Measurements from ENCODE around the gene LEMD2. TPM values are rescaled to one million over a fixed set of nuclear protein-coding genes. Genes with fewer than 3 reads are reported as not detected.

LEMD2 gene
- total RNA-seq, 1 experiment from 2014 or later, result 65.9 TPM

DNA sequence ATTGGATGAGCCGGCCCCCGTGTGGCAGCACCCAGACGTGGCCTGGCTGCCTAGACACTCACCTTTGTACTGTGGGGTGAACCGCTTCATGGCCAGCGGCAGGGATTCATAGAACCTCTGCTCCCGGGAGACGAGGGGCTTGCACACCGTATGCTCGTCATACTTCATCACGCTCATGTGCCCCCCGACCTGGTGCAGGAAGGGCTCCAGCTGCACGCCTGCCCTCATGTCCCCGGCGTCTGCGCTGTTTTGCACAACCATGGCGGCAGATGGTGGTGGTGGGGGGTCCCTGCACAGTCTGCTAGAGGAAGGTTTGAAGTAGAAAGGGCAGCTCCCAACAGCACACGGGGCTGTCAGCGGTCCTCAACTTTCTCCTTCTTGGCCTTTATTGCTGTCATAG is 53.7 kb downstream of the LEMD2 start:
- Histone ChIP-seq H3K27me3 (ENCODE audit: insufficient read depth, low read depth) (no peaks in the 10 kb centered on the region), H3K79me2 (ENCODE audit: low read depth) (no peaks in the 10 kb centered on the region), H3K4me1 (replicated peaks; ENCODE audit: insufficient read depth) (peaks cover 50% of the 10 kb centered on the region), H4K20me1 (ENCODE audit: insufficient read depth) (no peaks in the 10 kb centered on the region), H3K27ac (no peak overlapping the region), H3K4me3 (no peak overlapping the region), H3K36me3 (ENCODE audit: low read depth) (no peaks in the 10 kb centered on the region), H3K4me2 (no peak overlapping the region), H2AFZ (no peak overlapping the region), H3K9me3 (ENCODE audit: insufficient read depth, low read depth) (no peaks in the 10 kb centered on the region), H3K9me2 (ENCODE audit: insufficient read depth) (no peaks in the 10 kb centered on the region), H3F3A (ENCODE audit: insufficient read depth, low read depth) (peaks cover 28% of the 10 kb centered on the region)
- ChIA-PET CTCF (no interaction called here), POLR2A (ENCODE audit: unreplicated experiment) (no interaction called here)
- no peak for TF ChIP-seq EZH2 (IDR thresholded peaks at IDR 0.05; ENCODE audit: low read depth)
- TF ChIP-seq, protein P1, sequence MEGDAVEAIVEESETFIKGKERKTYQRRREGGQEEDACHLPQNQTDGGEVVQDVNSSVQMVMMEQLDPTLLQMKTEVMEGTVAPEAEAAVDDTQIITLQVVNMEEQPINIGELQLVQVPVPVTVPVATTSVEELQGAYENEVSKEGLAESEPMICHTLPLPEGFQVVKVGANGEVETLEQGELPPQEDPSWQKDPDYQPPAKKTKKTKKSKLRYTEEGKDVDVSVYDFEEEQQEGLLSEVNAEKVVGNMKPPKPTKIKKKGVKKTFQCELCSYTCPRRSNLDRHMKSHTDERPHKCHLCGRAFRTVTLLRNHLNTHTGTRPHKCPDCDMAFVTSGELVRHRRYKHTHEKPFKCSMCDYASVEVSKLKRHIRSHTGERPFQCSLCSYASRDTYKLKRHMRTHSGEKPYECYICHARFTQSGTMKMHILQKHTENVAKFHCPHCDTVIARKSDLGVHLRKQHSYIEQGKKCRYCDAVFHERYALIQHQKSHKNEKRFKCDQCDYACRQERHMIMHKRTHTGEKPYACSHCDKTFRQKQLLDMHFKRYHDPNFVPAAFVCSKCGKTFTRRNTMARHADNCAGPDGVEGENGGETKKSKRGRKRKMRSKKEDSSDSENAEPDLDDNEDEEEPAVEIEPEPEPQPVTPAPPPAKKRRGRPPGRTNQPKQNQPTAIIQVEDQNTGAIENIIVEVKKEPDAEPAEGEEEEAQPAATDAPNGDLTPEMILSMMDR (conservative IDR thresholded peaks at IDR 0.05), result no peak
- BruUV-seq (replicated peaks), result no TSS peak
- intact Hi-C loops (cut with micrococcal nuclease; ENCODE audit: unreplicated experiment), result no loop called here
- DNase-seq, result no peak

DNA sequence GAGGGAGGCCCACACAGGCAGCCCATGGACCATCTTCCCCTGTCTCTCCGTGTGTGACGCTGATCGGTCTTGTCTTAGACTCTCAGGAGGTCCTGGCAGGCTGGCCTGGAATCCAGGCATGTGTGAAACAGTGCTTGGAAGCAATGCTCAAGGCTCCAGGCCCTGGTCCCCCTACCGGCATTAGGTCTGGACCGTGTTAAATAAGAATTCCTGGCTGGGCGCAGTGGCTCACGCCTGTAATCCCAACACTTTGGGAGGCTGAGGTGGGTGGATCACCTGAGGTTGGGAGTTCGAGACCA is 55.3 kb downstream of the LEMD2 start:
- TF ChIP-seq EZH2 (IDR thresholded peaks at IDR 0.05; ENCODE audit: low read depth), result no peak
- TF ChIP-seq, protein P1 (conservative IDR thresholded peaks at IDR 0.05), result no peak
- no TSS peak for BruUV-seq (replicated peaks)

DNA sequence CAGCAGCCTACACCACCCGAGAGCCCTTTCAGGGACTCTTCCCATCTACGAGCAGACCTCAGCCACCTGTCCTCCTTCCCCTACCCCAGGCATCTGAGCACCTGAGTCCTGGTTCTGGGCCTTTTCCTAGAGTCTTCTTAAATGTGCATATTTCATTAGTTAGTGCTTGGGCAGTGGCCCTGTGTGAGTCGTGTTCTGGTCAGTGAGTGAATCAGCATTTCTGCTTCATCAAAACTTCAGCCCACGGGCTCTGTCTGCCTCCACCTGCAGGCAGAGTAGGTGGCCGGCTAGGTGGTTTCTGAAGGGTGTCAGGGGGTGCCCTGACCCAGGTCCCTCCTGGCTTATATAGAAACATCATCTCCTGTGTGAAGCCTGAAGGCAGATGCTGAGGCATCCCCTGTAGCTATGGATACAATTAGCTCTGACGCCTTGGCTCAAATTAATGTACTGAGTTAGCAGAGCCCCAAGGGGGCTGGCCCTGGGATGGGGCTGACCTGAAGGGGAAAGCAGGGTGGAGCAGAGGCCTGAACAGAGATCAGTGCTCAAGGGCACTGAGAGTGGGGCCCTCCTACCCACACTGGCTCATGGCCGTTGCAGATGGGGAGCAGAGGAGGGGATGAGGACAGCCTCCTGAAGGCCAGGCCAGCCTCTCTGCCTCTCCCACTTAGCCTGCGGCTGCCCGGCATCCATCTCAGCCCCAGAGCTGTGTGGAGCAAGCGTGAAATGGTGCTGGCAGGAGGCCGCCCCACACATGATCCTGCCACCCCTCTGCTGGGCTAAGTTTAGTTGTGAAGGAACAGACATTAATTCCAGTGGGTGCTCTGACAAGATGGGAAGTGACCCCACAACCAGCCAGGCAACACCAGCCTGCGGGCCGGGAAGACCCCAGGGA is 55.9 kb downstream of the LEMD2 start:
- Histone ChIP-seq H4K20me1 (ENCODE audit: insufficient read depth) (no peaks in the 10 kb centered on the region), H3K79me2 (ENCODE audit: low read depth) (no peaks in the 10 kb centered on the region), H3K4me1 (replicated peaks; ENCODE audit: insufficient read depth) (peaks cover 40% of the 10 kb centered on the region), H3K27me3 (ENCODE audit: insufficient read depth, low read depth) (no peaks in the 10 kb centered on the region), H3K9me3 (ENCODE audit: insufficient read depth, low read depth) (no peaks in the 10 kb centered on the region), H3F3A (ENCODE audit: insufficient read depth, low read depth) (peaks cover 24% of the 10 kb centered on the region), H2AFZ (no peak overlapping the region), H3K36me3 (ENCODE audit: low read depth) (no peaks in the 10 kb centered on the region), H3K9me2 (ENCODE audit: insufficient read depth) (no peaks in the 10 kb centered on the region), H3K27ac (peak overlapping the region; percentile 82), H3K4me3 (no peak overlapping the region), H3K4me2 (peak overlapping the region; percentile 78)
- ChIA-PET POLR2A (ENCODE audit: unreplicated experiment) (no interaction called here), CTCF (interaction anchor here (0.6 to 1.5 kb wide), 3 partner anchors 18 to 431 kb away, joined by 3 to 10 read pairs (median 7); no protein-coding TSS in a partner anchor)
- DNase-seq, result peak in 1 of 2 experiments; percentile 41
- no peak for TF ChIP-seq EZH2 (IDR thresholded peaks at IDR 0.05; ENCODE audit: low read depth)
- TF ChIP-seq, protein P1 (conservative IDR thresholded peaks at IDR 0.05), result no peak
- intact Hi-C loops (cut with micrococcal nuclease; ENCODE audit: unreplicated experiment), result no loop called here
- BruUV-seq (replicated peaks), result no TSS peak

More for the DNA sequence above, 55.3 kb downstream of the LEMD2 start:
- Histone ChIP-seq H3K36me3 (ENCODE audit: low read depth) (no peaks in the 10 kb centered on the region), H3K79me2 (ENCODE audit: low read depth) (no peaks in the 10 kb centered on the region), H3K4me1 (replicated peaks; ENCODE audit: insufficient read depth) (peaks cover 40% of the 10 kb centered on the region), H3K4me2 (no peak overlapping the region), H4K20me1 (ENCODE audit: insufficient read depth) (no peaks in the 10 kb centered on the region), H3K27ac (no peak overlapping the region), H3K9me2 (ENCODE audit: insufficient read depth) (no peaks in the 10 kb centered on the region), H2AFZ (no peak overlapping the region), H3F3A (ENCODE audit: insufficient read depth, low read depth) (peaks cover 24% of the 10 kb centered on the region), H3K9me3 (ENCODE audit: insufficient read depth, low read depth) (no peaks in the 10 kb centered on the region), H3K4me3 (no peak overlapping the region), H3K27me3 (ENCODE audit: insufficient read depth, low read depth) (no peaks in the 10 kb centered on the region)
- DNase-seq, result no peak
- intact Hi-C loops (cut with micrococcal nuclease; ENCODE audit: unreplicated experiment), result no loop called here
- ChIA-PET POLR2A (ENCODE audit: unreplicated experiment) (no interaction called here), CTCF (interaction anchor here (0.6 kb wide), 1 partner anchor 17 kb away, joined by 10 read pairs; no protein-coding TSS in a partner anchor)

Data from PC-9 (cell line).